HS-5 (cell line): ENCODE data around the gene BICD1.
"Not testable (repeated sequence)": the region's sequence is repeated elsewhere in the genome, so short reads cannot be mapped to it uniquely, and the experiment has no call there.

ENCODE experiments used
- DNase-seq: peaks from one replicate; pipeline ENCODE4 v3.0.0-alpha.2; 2012; ENCODE audit warnings: low read depth

The BICD1 gene

GRCh38 chr12:32248441-32249140 lies 141.9 kb downstream of the BICD1 start:
- DNase-seq = no peak

GRCh38 chr12:32249777-32250176 lies 143.1 kb downstream of the BICD1 start:
- DNase-seq = no peak

- DNase-seq = no peak
Observed at GRCh38 chr12:32252199-32253073, 145.8 kb downstream of the BICD1 start.

GRCh38 chr12:32253154-32253790 lies 146.6 kb downstream of the BICD1 start:
- no peak for DNase-seq

GRCh38 chr12:32254260-32254956 lies 147.8 kb downstream of the BICD1 start:
- DNase-seq = no peak

- DNase-seq = no peak
Observed at GRCh38 chr12:32255588-32255987, 148.9 kb downstream of the BICD1 start.

GRCh38 chr12:32257695-32258496 lies 151.2 kb downstream of the BICD1 start:
- DNase-seq = no peak

- no peak for DNase-seq
Observed at GRCh38 chr12:32260696-32261095, 154.0 kb downstream of the BICD1 start.

GRCh38 chr12:32261638-32262037 lies 155.0 kb downstream of the BICD1 start:
- no peak for DNase-seq

- no peak for DNase-seq
Observed at GRCh38 chr12:32264961-32265360, 158.3 kb downstream of the BICD1 start.

GRCh38 chr12:32265456-32265855 lies 158.8 kb downstream of the BICD1 start:
- DNase-seq = no peak

GRCh38 chr12:32265951-32266350 lies 159.3 kb downstream of the BICD1 start:
- no peak for DNase-seq

GRCh38 chr12:32266756-32267155 lies 160.1 kb downstream of the BICD1 start:
- DNase-seq = no peak

- no peak for DNase-seq
Observed at GRCh38 chr12:32270818-32271710, 164.4 kb downstream of the BICD1 start.

GRCh38 chr12:32272465-32272864 lies 165.8 kb downstream of the BICD1 start:
- DNase-seq = no peak

- DNase-seq = no peak
Observed at GRCh38 chr12:32273063-32273522, 166.4 kb downstream of the BICD1 start.

- DNase-seq = no peak
Observed at GRCh38 chr12:32273712-32274111, 167.1 kb downstream of the BICD1 start.

GRCh38 chr12:32274665-32275064 lies 168.0 kb downstream of the BICD1 start:
- no peak for DNase-seq

- not testable (repeated sequence) for DNase-seq
Observed at GRCh38 chr12:32275520-32275919, 168.9 kb downstream of the BICD1 start.

GRCh38 chr12:32277774-32278173 lies 171.1 kb downstream of the BICD1 start:
- DNase-seq = no peak
